MM.1S (cell line): Measurements from ENCODE around the gene RWDD1.

Source experiments
- DNase-seq: peaks from one replicate; pipeline ENCODE4 v3.0.0-alpha.2; 2015
- H2AFZ ChIP-seq: fragments of 300-600 bp; sonication (generic); 2 replicates; pipeline ENCODE4 v1.6.0; 2016; ENCODE audit warnings: antibody characterized with exemption, low read length
- H3F3A ChIP-seq: fragments of 300-600 bp; sonication (generic); 2 replicates; pipeline ENCODE4 v1.6.1; 2016; ENCODE audit warnings: mild to moderate bottlenecking, antibody characterized with exemption, low read length, moderate library complexity, mixed read lengths; ENCODE audit not compliant: insufficient read depth
- H3K27ac ChIP-seq: fragments of 300-600 bp; sonication (generic); 2 replicates; pipeline ENCODE4 v1.5.1; 2016; ENCODE audit warnings: mild to moderate bottlenecking, low read length
- H3K27me3 ChIP-seq: fragments of 300-600 bp; sonication (generic); replicated peaks from 2 replicates; pipeline ENCODE4 v1.6.0; 2016; ENCODE audit warnings: low read length; ENCODE audit not compliant: insufficient read depth
- H3K36me3 ChIP-seq: fragments of 300-600 bp; sonication (generic); replicated peaks from 2 replicates; pipeline ENCODE4 v1.6.1; 2016; ENCODE audit warnings: mild to moderate bottlenecking, low read length, mixed read lengths; ENCODE audit not compliant: insufficient read depth
- H3K4me1 ChIP-seq: fragments of 300-600 bp; sonication (generic); 2 replicates; pipeline ENCODE4 v1.6.1; 2016; ENCODE audit warnings: low read length, mixed read lengths
- H3K4me2 ChIP-seq: fragments of 300-600 bp; sonication (generic); 2 replicates; pipeline ENCODE4 v1.6.0; 2016; ENCODE audit warnings: low read depth, low read length
- H3K4me3 ChIP-seq: fragments of 300-600 bp; sonication (generic); 2 replicates; pipeline ENCODE4 v1.5.1; 2016; ENCODE audit warnings: low read length, mixed read lengths
- H3K79me2 ChIP-seq: fragments of 300-600 bp; sonication (generic); 2 replicates; pipeline ENCODE4 v1.6.1; 2016; ENCODE audit warnings: mixed run types, low read length, mixed read lengths
- H3K9ac ChIP-seq: fragments of 300-600 bp; sonication (generic); 2 replicates; pipeline ENCODE4 v1.6.1; 2016; ENCODE audit warnings: low read length, mixed read lengths
- H3K9me2 ChIP-seq: fragments of 300-600 bp; sonication (generic); replicated peaks from 2 replicates; pipeline ENCODE4 v1.6.1; 2016; ENCODE audit warnings: mild to moderate bottlenecking, low read length, mixed read lengths; ENCODE audit not compliant: insufficient read depth
- H3K9me3 ChIP-seq: fragments of 300-600 bp; sonication (generic); replicated peaks from 2 replicates; pipeline ENCODE4 v1.6.1; 2016; ENCODE audit warnings: mild to moderate bottlenecking, low read length, mixed read lengths; ENCODE audit not compliant: insufficient read depth
- H4K20me1 ChIP-seq: fragments of 300-600 bp; sonication (generic); 2 replicates; pipeline ENCODE4 v1.6.1; 2016; ENCODE audit warnings: mild to moderate bottlenecking, low read length, moderate library complexity, mixed read lengths; ENCODE audit not compliant: insufficient read depth
- EZH2 ChIP-seq: fragments of 300-600 bp; sonication (generic); optimal IDR thresholded peaks from 2 replicates; pipeline ENCODE3; 2017; ENCODE audit warnings: low read depth, mild to moderate bottlenecking, antibody characterized with exemption, low read length, mixed read lengths
- EZH2phosphoT487 ChIP-seq: fragments of 300-600 bp; sonication (generic); IDR thresholded peaks from 2 replicates; pipeline ENCODE4 v1.6.1; 2018; ENCODE audit warnings: antibody characterized with exemption, low read length
- TF ChIP-seq, protein P1 (sequence below): fragments of 300-600 bp; sonication (generic); IDR thresholded peaks from 2 replicates; pipeline ENCODE4 v1.5.1; 2016; ENCODE audit warnings: antibody characterized with exemption, low read length, mixed read lengths

Gene RWDD1

DNA sequence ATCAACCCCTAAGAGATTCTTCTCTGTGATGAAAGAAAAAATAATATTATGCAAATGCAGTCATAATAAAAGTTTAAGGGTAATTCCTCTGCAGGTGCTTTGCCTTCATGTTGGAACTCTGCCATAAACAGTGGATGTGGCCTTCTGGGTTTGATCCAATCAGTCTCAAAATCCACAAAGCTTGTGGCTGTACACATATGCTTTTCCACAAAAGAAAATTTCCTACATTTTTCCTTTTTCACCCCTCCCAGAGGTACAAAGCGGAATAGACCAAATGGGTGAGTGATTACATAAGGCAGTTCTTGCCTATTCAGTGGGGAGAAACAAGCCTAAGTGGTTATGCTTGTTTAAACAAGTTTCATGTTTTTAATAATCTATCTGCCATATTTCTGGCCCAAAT is 43.2 kb upstream of the RWDD1 start:
- TF ChIP-seq EZH2phosphoT487 (no peak), EZH2 (no peak)
- TF ChIP-seq, protein P1, sequence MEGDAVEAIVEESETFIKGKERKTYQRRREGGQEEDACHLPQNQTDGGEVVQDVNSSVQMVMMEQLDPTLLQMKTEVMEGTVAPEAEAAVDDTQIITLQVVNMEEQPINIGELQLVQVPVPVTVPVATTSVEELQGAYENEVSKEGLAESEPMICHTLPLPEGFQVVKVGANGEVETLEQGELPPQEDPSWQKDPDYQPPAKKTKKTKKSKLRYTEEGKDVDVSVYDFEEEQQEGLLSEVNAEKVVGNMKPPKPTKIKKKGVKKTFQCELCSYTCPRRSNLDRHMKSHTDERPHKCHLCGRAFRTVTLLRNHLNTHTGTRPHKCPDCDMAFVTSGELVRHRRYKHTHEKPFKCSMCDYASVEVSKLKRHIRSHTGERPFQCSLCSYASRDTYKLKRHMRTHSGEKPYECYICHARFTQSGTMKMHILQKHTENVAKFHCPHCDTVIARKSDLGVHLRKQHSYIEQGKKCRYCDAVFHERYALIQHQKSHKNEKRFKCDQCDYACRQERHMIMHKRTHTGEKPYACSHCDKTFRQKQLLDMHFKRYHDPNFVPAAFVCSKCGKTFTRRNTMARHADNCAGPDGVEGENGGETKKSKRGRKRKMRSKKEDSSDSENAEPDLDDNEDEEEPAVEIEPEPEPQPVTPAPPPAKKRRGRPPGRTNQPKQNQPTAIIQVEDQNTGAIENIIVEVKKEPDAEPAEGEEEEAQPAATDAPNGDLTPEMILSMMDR, result no peak
- H3F3A ChIP-seq, result no peaks in the 10 kb centered on the region
- no peak overlapping the region for H3K27ac ChIP-seq
- no peak overlapping the region for H3K4me3 ChIP-seq
- no peaks in the 10 kb centered on the region for H3K27me3 ChIP-seq
- DNase-seq, result no peak
- H3K9me3 ChIP-seq, result no peaks in the 10 kb centered on the region
- no peak overlapping the region for H3K4me2 ChIP-seq
- no peak overlapping the region for H3K9ac ChIP-seq
- no peak overlapping the region for H2AFZ ChIP-seq
- no peaks in the 10 kb centered on the region for H3K79me2 ChIP-seq
- no peaks in the 10 kb centered on the region for H4K20me1 ChIP-seq
- no peaks in the 10 kb centered on the region for H3K36me3 ChIP-seq
- no peaks in the 10 kb centered on the region for H3K9me2 ChIP-seq
- no peaks in the 10 kb centered on the region for H3K4me1 ChIP-seq

DNA sequence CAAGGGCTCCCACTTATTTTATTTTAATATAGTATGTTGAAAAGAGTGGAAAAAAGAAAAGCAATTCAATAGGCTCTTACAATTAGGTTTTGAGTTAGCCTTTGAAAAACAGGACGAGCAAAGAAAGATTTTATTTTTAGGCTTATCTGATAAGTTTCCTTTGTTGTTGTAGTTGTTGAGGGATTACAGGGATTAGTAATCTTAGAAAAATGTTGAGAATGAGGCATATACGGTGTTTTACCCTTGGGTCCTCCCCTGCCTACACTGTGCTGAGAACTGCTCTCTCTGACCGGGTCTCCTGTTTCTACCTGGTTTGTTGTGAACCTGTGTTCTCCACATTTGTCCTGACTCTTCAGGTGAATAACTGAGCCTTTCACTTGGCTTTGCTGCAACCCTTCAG is 42.5 kb upstream of the RWDD1 start:
- H2AFZ ChIP-seq, result no peak overlapping the region
- no peak overlapping the region for H3K27ac ChIP-seq

DNA sequence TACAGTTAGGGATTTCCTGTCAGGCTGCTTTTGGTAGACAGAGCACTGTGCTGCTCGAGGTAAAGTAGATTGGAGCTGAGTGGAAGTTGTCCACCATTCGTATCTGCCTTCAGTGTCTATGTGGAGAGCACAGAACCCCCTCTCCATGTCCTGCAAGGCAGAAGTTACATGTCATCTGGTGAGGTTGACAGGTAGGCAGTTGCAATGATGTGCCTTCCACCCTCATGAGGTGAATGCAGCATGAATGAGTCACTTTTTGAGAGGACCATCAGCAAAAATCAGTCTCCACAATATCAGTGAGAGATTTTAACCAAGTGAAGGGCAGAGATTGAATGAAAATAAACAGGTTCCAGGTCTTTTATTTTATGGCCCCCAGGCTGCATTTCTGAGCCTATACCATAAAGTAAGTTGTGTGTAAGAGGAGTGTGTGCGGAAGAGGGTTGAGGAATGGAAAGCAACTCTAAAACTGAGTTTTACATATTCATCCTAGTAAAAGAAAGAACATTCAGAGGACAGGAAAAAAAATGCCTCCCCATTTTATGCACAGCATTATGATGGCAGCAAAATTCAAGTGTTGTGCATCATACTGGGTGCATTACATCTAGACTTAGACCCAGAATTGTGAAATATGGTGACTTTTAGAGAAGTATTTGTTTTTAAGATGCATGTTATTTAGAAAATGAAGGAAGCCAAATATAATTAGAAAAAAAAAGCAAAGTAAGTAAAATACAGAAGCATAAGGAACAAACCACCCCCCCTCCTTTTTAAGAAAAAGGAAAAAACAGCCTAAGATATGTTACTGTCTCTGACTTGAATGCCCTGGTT is 41.6 kb upstream of the RWDD1 start:
- Histone ChIP-seq H3K79me2 (no peaks in the 10 kb centered on the region), H4K20me1 (no peaks in the 10 kb centered on the region), H3F3A (no peaks in the 10 kb centered on the region), H3K4me3 (no peak overlapping the region), H3K9me2 (no peaks in the 10 kb centered on the region), H3K27me3 (no peaks in the 10 kb centered on the region), H3K27ac (no peak overlapping the region), H3K9ac (no peak overlapping the region), H3K36me3 (no peaks in the 10 kb centered on the region), H2AFZ (no peak overlapping the region), H3K9me3 (no peaks in the 10 kb centered on the region), H3K4me2 (no peak overlapping the region), H3K4me1 (no peaks in the 10 kb centered on the region)
- DNase-seq, result no peak
- TF ChIP-seq, protein P1, result no peak
- no peak for TF ChIP-seq EZH2
- TF ChIP-seq EZH2phosphoT487, result no peak

More for the DNA sequence above, 42.5 kb upstream of the RWDD1 start:
- Histone ChIP-seq H3F3A (no peaks in the 10 kb centered on the region), H3K9ac (no peak overlapping the region), H3K4me3 (no peak overlapping the region), H3K9me3 (no peaks in the 10 kb centered on the region), H3K36me3 (no peaks in the 10 kb centered on the region), H3K4me2 (no peak overlapping the region), H4K20me1 (no peaks in the 10 kb centered on the region), H3K9me2 (no peaks in the 10 kb centered on the region), H3K4me1 (no peaks in the 10 kb centered on the region), H3K79me2 (no peaks in the 10 kb centered on the region), H3K27me3 (no peaks in the 10 kb centered on the region)
- TF ChIP-seq EZH2 (no peak), EZH2phosphoT487 (no peak)
- TF ChIP-seq, protein P1, result no peak
- DNase-seq, result no peak
